ENCODE measurements around the gene ALG6.

ALG6 gene

DNA sequence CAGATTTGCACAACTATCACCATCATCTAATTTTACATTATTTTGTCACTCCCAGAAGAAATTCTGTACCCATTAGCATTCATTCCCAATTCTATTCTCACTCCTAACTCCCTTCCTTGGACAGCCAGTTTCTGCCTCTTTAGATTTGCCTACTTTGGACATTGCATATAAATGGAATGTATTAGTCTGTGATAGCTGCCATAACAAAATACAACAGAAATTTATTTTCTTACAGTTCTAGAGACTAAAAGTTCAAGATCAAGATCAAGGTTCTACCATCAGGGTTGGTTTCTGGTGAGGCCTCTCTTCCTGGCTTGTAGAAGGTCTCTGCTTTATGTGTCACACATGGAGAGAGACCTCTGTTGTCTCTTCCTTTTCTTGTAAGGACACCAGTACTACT lies 61.9 kb downstream of the ALG6 start:
- DNase-seq (ENCODE audit: low read depth), result no peak
- no peak overlapping the region for H3K4me3 ChIP-seq (ENCODE audit: low read length)
- TF ChIP-seq, protein P1, sequence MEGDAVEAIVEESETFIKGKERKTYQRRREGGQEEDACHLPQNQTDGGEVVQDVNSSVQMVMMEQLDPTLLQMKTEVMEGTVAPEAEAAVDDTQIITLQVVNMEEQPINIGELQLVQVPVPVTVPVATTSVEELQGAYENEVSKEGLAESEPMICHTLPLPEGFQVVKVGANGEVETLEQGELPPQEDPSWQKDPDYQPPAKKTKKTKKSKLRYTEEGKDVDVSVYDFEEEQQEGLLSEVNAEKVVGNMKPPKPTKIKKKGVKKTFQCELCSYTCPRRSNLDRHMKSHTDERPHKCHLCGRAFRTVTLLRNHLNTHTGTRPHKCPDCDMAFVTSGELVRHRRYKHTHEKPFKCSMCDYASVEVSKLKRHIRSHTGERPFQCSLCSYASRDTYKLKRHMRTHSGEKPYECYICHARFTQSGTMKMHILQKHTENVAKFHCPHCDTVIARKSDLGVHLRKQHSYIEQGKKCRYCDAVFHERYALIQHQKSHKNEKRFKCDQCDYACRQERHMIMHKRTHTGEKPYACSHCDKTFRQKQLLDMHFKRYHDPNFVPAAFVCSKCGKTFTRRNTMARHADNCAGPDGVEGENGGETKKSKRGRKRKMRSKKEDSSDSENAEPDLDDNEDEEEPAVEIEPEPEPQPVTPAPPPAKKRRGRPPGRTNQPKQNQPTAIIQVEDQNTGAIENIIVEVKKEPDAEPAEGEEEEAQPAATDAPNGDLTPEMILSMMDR (IDR thresholded peaks at IDR 0.05; ENCODE audit: insufficient read depth, low read depth, low read length, missing control alignments), result no peak

DNA sequence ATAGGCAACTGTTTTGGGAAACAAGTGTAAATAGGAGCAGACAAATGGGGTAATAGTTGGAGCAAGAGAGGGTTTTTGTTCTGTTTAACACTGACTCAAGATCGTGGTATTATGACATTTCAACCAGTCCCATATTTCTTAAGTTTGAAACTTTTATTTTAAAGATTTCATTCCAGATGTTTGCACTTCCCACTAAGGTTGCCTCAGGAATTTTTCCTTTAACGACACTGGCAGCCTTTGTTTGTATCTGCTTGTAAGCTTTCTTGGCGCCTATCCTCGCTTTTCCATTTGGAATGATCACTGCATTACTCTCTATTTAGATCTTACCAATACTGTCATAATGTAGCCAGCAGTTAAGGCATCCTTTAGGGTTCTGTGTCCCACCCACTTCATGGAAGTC lies 67.7 kb downstream of the ALG6 start:
- DNase-seq (ENCODE audit: low read depth), result no peak
- TF ChIP-seq, protein P1 (IDR thresholded peaks at IDR 0.05; ENCODE audit: insufficient read depth, low read depth, low read length, missing control alignments), result no peak
- H3K4me3 ChIP-seq (ENCODE audit: low read length), result no peak overlapping the region

DNA sequence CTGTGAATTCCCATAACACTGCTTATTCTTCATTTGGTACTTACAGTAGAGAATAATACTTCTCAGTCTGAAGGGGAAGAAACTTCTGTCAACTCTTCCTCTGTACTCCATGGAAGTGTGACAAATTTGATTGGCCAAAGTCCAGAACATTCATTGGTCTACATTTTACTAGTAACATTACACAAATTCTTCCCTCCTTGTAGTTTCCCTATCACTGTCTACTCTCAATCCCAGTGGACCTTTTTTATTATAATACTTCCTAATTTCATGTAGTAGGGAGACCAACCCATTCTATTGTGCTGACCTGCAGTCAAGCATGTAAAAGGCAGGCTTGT lies 74.7 kb downstream of the ALG6 start:
- H3K4me3 ChIP-seq (ENCODE audit: low read length), result no peak overlapping the region
- TF ChIP-seq, protein P1 (IDR thresholded peaks at IDR 0.05; ENCODE audit: insufficient read depth, low read depth, low read length, missing control alignments), result no peak
- no peak for DNase-seq (ENCODE audit: low read depth)

DNA sequence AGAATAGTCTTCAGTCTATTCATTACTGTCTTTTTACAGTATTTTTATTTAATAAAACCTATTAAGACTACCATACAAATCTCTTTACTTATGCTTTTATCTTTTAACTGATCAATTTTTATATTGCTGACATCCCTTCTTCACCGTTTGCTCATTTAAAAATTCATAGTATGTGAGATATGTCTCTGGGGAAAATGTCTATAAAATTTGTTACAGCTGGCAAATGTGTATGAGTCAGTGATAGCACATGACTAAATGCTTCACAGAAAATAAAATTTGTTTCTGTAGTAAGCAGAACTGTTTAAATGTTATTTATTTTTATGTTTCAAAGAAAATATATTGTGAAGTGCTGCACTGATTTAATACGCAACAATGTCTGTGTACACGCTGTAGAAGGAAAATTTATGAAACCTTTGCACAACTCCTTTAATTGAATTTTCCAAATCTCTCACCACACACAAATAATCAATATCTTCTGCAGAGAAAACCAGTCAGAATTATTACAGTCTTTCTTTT lies 81.4 kb downstream of the ALG6 start:
- no peak for DNase-seq (ENCODE audit: low read depth)
- no peak overlapping the region for H3K4me3 ChIP-seq (ENCODE audit: low read length)
- TF ChIP-seq, protein P1 (IDR thresholded peaks at IDR 0.05; ENCODE audit: insufficient read depth, low read depth, low read length, missing control alignments), result no peak

DNA sequence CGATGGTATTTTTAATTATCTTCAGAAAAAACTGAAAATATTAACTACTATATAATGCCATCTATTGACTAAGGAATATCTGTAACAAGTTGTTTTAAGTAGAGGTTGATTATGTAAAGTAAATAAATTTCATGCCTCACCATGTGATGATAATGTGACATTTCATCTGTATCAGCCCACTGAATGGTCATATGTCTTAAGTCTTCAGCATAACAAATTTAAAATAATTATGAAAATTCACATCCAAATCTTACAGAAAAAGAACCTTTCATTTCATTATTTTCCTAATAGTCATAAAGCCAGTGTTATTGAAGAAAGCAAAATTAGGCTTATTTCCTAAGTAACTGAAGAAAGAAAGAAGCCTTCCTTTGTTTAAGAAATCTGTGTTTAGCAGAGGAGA lies 83.0 kb downstream of the ALG6 start:
- DNase-seq (ENCODE audit: low read depth), result no peak
- no peak overlapping the region for H3K4me3 ChIP-seq (ENCODE audit: low read length)
- TF ChIP-seq, protein P1 (IDR thresholded peaks at IDR 0.05; ENCODE audit: insufficient read depth, low read depth, low read length, missing control alignments), result no peak

DNA sequence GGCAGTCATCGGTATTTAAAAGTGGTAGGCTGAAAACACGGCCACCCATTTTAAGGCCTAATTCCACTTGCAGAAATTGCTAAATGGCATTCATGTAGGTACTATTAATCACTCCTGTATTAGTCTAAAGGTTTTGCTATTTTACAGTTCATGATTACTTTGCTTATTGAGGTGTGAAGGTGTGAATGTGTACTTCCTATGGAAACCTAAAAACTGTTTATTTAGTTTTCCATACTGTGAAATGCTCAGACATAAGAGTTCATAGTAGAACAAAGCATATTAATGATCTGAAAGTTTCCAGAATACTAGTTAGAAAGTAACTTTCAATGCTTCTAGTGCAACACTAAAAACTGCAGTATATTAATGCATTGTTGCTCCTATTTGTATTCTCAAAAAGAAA lies 85.8 kb downstream of the ALG6 start:
- TF ChIP-seq, protein P1 (IDR thresholded peaks at IDR 0.05; ENCODE audit: insufficient read depth, low read depth, low read length, missing control alignments), result no peak
- no peak overlapping the region for H3K4me3 ChIP-seq (ENCODE audit: low read length)
- no peak for DNase-seq (ENCODE audit: low read depth)

DNA sequence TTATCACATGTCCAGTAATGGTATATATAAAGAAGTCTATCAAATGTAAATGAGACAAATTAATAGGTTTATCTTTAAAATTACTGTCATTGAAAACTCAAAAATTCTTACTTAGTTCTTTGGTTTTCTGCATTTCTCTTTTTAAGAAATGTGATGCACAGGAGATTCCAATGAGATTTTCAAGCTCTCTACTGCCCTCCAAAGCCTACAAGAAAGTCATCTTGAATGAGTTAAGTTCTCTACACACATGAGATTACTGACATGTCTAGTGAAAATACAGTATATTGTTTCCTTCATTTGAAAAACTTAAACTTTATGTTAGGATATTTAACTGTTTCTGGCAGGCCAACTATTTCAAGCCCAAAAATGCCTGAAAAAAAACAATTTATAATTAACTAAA lies 86.8 kb downstream of the ALG6 start:
- TF ChIP-seq, protein P1 (IDR thresholded peaks at IDR 0.05; ENCODE audit: insufficient read depth, low read depth, low read length, missing control alignments), result peak; percentile 25
- H3K4me3 ChIP-seq (ENCODE audit: low read length), result no peak overlapping the region
- DNase-seq (ENCODE audit: low read depth), result peak; percentile 23
